Lung (tissue), 12 donors: ENCODE measurements around the gene GRID1. TPM values are rescaled to one million over a fixed set of nuclear protein-coding genes. Genes with fewer than 3 reads are reported as not detected.

Experiments
- ATAC-seq: fragments of 200-7000 bp; cut with Tn5 transposase; one replicate; pipeline ENCODE4 v1.9.1; 2020; ENCODE audit warnings: moderate number of reproducible peaks; ENCODE audit not compliant: insufficient read depth, low FRiP score
- DNase-seq, 3 donors: peaks; one replicate each; pipeline ENCODE4 v3.0.0-alpha.2; 2013 to 2017
- H3K27ac ChIP-seq, 2 donors: one replicate each; pipeline ENCODE4 v1.5.1; 2013; ENCODE audit warnings: mild to moderate bottlenecking in 2 of 2, moderate library complexity in 2 of 2, control low read depth in 1 of 2, inconsistent platforms in 1 of 2, low read depth in 1 of 2, low read length in 1 of 2
- H3K27me3 ChIP-seq, 3 donors: one replicate each; pipeline ENCODE4 v1.5.1; 2013; ENCODE audit warnings: low read length in 2 of 3; ENCODE audit not compliant: control insufficient read depth in 3 of 3, insufficient read depth in 3 of 3
- H3K36me3 ChIP-seq, 4 donors: one replicate each; pipeline ENCODE4 v1.5.1; 2013; ENCODE audit warnings: low read length in 4 of 4, mild to moderate bottlenecking in 1 of 4, moderate library complexity in 1 of 4; ENCODE audit not compliant: control insufficient read depth in 4 of 4, insufficient read depth in 4 of 4
- H3K4me1 ChIP-seq, 5 donors: one replicate each; pipeline ENCODE4 v1.5.1; 2013; ENCODE audit warnings: low read length in 5 of 5, mild to moderate bottlenecking in 2 of 5, moderate library complexity in 1 of 5; ENCODE audit not compliant: control insufficient read depth in 5 of 5, insufficient read depth in 5 of 5
- H3K4me3 ChIP-seq: one replicate; pipeline ENCODE4 v1.5.1; 2013; ENCODE audit warnings: mild to moderate bottlenecking, control low read depth, moderate library complexity
- H3K9ac ChIP-seq, 2 donors: one replicate each; pipeline ENCODE4 v1.5.1; 2013; ENCODE audit warnings: low read length in 2 of 2, control low read depth in 1 of 2; ENCODE audit not compliant: insufficient read depth in 1 of 2
- H3K9me3 ChIP-seq, 4 donors: one replicate each; pipeline ENCODE4 v1.5.1; 2013; ENCODE audit warnings: low read length in 3 of 4, mild to moderate bottlenecking in 1 of 4, moderate library complexity in 1 of 4; ENCODE audit not compliant: control insufficient read depth in 4 of 4, insufficient read depth in 3 of 4
- CTCF ChIP-seq: IDR thresholded peaks from 2 replicates; pipeline ENCODE4 v1.5.1; 2012; ENCODE audit warnings: mild to moderate bottlenecking; ENCODE audit errors: control extremely low read depth, extremely low read depth
- WGBS, 2 donors: extraction: QIAGEN DNeasy Blood & Tissue Kit; methylation state at CpG; one replicate each; pipeline ENCODE4 v1.1.7; 2013; 5-methylcytosine and 5-hydroxymethylcytosine counted together
- polyA plus RNA-seq, 2 donors: library from polyadenylated mRNA; stranded (reverse); fragments of 200-250 nt; gene quantifications; one replicate each; pipeline ENCODE4 v1.2.1, GENCODE V29; 2013
- total RNA-seq, 2 donors: library from RNA; depleted of rRNA in 1 of 2; stranded (reverse); fragments of >200 nt in 1 of 2; gene quantifications; one replicate each; pipeline ENCODE4 v1.2.1, GENCODE V29; 2014 to 2021
- donor health status: control.
- donor health status: control.
- donor health status: Bipolar disorder and iron deficiency.
- donor health status: healthy.
- donor health status: DM: yes; HTN: yes; CAD: no.

GRID1 gene
- total and polyA plus RNA-seq, 4 donors, result 1.1 to 3.6 (median 2.2) TPM

GRCh38 chr10:86311190-86311589, 55.4 kb downstream of the GRID1 start:
- Histone ChIP-seq H3K4me1 (no peaks in the 10 kb centered on the region), H3K27me3 (no peaks in the 10 kb centered on the region), H3K9me3 (peaks cover 0 to 1% (median 0%) of the 10 kb centered on the region in 4 donors), H3K27ac (no peak overlapping the region), H3K9ac (no peak overlapping the region), H3K4me3 (no peak overlapping the region), H3K36me3 (no peaks in the 10 kb centered on the region)
- ATAC-seq (no peak), DNase-seq (no peak)
- no peak for TF ChIP-seq CTCF
- 67 to 83% methylated on average over 3 of the region's 3 CpGs for WGBS, 2 donors

- H3K9me3 ChIP-seq, result peaks cover 0 to 1% (median 0%) of the 10 kb centered on the region in 4 donors
- H3K27me3 ChIP-seq, result no peaks in the 10 kb centered on the region
- ATAC-seq (no peak), DNase-seq (no peak)
- no peak overlapping the region for H3K4me3 ChIP-seq
- H3K4me1 ChIP-seq, result no peaks in the 10 kb centered on the region
- TF ChIP-seq CTCF, result no peak
- WGBS, 2 donors, result 26 to 30% methylated on average over 1 of the region's 1 CpG
- no peak overlapping the region for H3K27ac ChIP-seq
- no peaks in the 10 kb centered on the region for H3K36me3 ChIP-seq
- no peak overlapping the region for H3K9ac ChIP-seq
Measured at GRCh38 chr10:86310702-86311101, 55.9 kb downstream of the GRID1 start.

- Histone ChIP-seq H3K27ac (no peak overlapping the region), H3K9ac (no peak overlapping the region), H3K27me3 (no peaks in the 10 kb centered on the region), H3K36me3 (no peaks in the 10 kb centered on the region), H3K9me3 (peaks cover 0 to 1% (median 0%) of the 10 kb centered on the region in 4 donors), H3K4me1 (no peaks in the 10 kb centered on the region), H3K4me3 (no peak overlapping the region)
- 87 to 100% methylated on average over 2 of the region's 2 CpGs for WGBS, 2 donors
- DNase-seq, result no peak
- ATAC-seq, result no peak
- no peak for TF ChIP-seq CTCF
Measured at GRCh38 chr10:86310291-86310690, 56.3 kb downstream of the GRID1 start.

GRCh38 chr10:86308056-86308455, 58.5 kb downstream of the GRID1 start:
- no peak overlapping the region for H3K4me3 ChIP-seq
- DNase-seq, result no peak
- no peaks in the 10 kb centered on the region for H3K36me3 ChIP-seq
- H3K9me3 ChIP-seq, result peaks cover 0 to 1% (median 0%) of the 10 kb centered on the region in 4 donors
- no peak for ATAC-seq
- no peak overlapping the region for H3K27ac ChIP-seq
- TF ChIP-seq CTCF, result no peak
- H3K9ac ChIP-seq, result no peak overlapping the region
- WGBS, 2 donors, result 56 to 58% methylated on average over 1 of the region's 1 CpG
- H3K4me1 ChIP-seq, result no peaks in the 10 kb centered on the region
- H3K27me3 ChIP-seq, result no peaks in the 10 kb centered on the region
